GM12878 (cell line): ENCODE results near the gene CILP2. TPM values are rescaled to one million over a fixed set of nuclear protein-coding genes. Genes with fewer than 3 reads are reported as not detected.

ENCODE experiments used
- ATAC-seq: fragments of 200-7000 bp; cut with Tn5 transposase; 3 replicates; pipeline ENCODE4 v1.9.1; 2020; ENCODE audit warnings: mild to moderate bottlenecking, moderate library complexity
- BruUV-seq: library from RNA; stranded (reverse); fragments of 400-500 nt; replicated peaks from 2 replicates; lab custom pipeline; 2021; lab: Mats Ljungman, UMichigan
- CTCF ChIA-PET: fragments of 300-600 bp; sonication (Branson Sonifier 250); formaldehyde crosslinking; extraction: SDS; loops from one replicate; lab custom pipeline; 2021; ENCODE audit warnings: inconsistent platforms; lab: Yijun Ruan, JAX
- POLR2A ChIA-PET: fragments of 350-600 bp; formaldehyde crosslinking; extraction: SDS; loops from one replicate; lab custom pipeline; 2021; ENCODE audit warnings: inconsistent platforms; lab: Charles Lee
- RAD21 ChIA-PET: fragments of 300-600 bp; sonication (Branson Sonifier 250); formaldehyde crosslinking; loops from one replicate; lab custom pipeline; 2023; ENCODE audit warnings: antibody characterized with exemption; ENCODE audit not compliant: unreplicated experiment; lab: Charles Lee
- SMC1A ChIA-PET: fragments of 300-600 bp; sonication (Branson Sonifier 250); formaldehyde crosslinking; loops from one replicate; lab custom pipeline; 2023; ENCODE audit not compliant: unreplicated experiment, uncharacterized antibody; lab: Charles Lee
- DNase-seq: peaks from one replicate; pipeline ENCODE4 v3.0.0-alpha.2; 2011; ENCODE audit warnings: low read depth, low spot score
- FAIRE-seq: peaks from 3 replicates; lab custom pipeline; 2011; peaks lifted over from hg19 to GRCh38; lab: Jason Lieb, UNC
- H2AFZ ChIP-seq: 2 replicates; pipeline ENCODE4 v1.6.0; 2011; ENCODE audit warnings: low read depth, low read length, control low read depth; ENCODE audit not compliant: control insufficient read depth
- H3K27ac ChIP-seq: 2 replicates; pipeline ENCODE4 v1.5.1; 2011; ENCODE audit warnings: control low read depth; ENCODE audit not compliant: control insufficient read depth, insufficient read depth
- H3K27me3 ChIP-seq, 2 experiments: replicated peaks in 1 of 2; 2 replicates each; pipeline versions ENCODE4 v1.6.0 to v1.6.1; 2011; ENCODE audit warnings: low read length in 1 of 2; ENCODE audit not compliant: control insufficient read depth in 2 of 2, insufficient read depth in 2 of 2
- H3K36me3 ChIP-seq, 2 experiments: 2 replicates each; pipeline ENCODE4 v1.5.1; 2011; ENCODE audit warnings: low read length in 1 of 2; ENCODE audit not compliant: control insufficient read depth in 2 of 2, insufficient read depth in 2 of 2
- H3K4me1 ChIP-seq: 2 replicates; pipeline ENCODE4 v1.6.1; 2011; ENCODE audit warnings: mild to moderate bottlenecking, low read length, moderate library complexity, mixed read lengths; ENCODE audit not compliant: control insufficient read depth, insufficient read depth
- H3K4me2 ChIP-seq: 2 replicates; pipeline ENCODE4 v1.6.0; 2011; ENCODE audit warnings: control low read depth; ENCODE audit not compliant: control insufficient read depth, insufficient read depth
- H3K4me3 ChIP-seq: fragments of 200-600 bp; sonication (generic); 2 replicates; pipeline ENCODE4 v1.5.1; 2016
- H3K79me2 ChIP-seq: 2 replicates; pipeline ENCODE4 v1.6.0; 2011; ENCODE audit warnings: low read length; ENCODE audit not compliant: control insufficient read depth, insufficient read depth
- H3K9ac ChIP-seq: 2 replicates; pipeline ENCODE4 v1.8.0; 2011; ENCODE audit warnings: low read length, control low read depth, mixed read lengths; ENCODE audit not compliant: control insufficient read depth, insufficient read depth
- H3K9me3 ChIP-seq: replicated peaks from 3 replicates; pipeline ENCODE4 v1.5.1; 2011; ENCODE audit warnings: mild to moderate bottlenecking, low read length; ENCODE audit not compliant: control insufficient read depth, insufficient read depth
- H4K20me1 ChIP-seq: 2 replicates; pipeline ENCODE4 v1.6.0; 2011; ENCODE audit not compliant: control insufficient read depth, insufficient read depth
- BACH1 ChIP-seq: fragments of 450-650 bp; IDR thresholded peaks from 2 replicates; pipeline ENCODE4 v1.6.1; 2017; ENCODE audit warnings: mild to moderate bottlenecking, borderline replicate concordance
- CHD1 ChIP-seq: IDR thresholded peaks from 2 replicates; pipeline ENCODE4 v1.6.1; 2012; ENCODE audit warnings: low read depth, low read length, improper control_type of control experiment
- HCFC1 ChIP-seq: fragments of 150-350 bp; IDR thresholded peaks from 2 replicates; pipeline ENCODE4 v1.6.1; 2014; ENCODE audit warnings: low read length
- HDAC6 ChIP-seq: fragments of 200-600 bp; sonication (generic); IDR thresholded peaks from one replicate; pipeline ENCODE4 v1.8.0; 2017; ENCODE audit warnings: antibody characterized with exemption; ENCODE audit not compliant: unreplicated experiment
- IKZF2 ChIP-seq, 2 experiments: fragments of 450-650 bp; IDR thresholded peaks; 2 replicates each; pipeline ENCODE4 v1.6.1; 2017; ENCODE audit warnings: mild to moderate bottlenecking in 2 of 2, moderate library complexity in 2 of 2
- JUNB ChIP-seq: IDR thresholded peaks from 2 replicates; pipeline ENCODE4 v1.6.1; 2016; ENCODE audit warnings: antibody characterized with exemption, mild to moderate bottlenecking
- NFYA ChIP-seq: IDR thresholded peaks from 2 replicates; pipeline ENCODE4 v1.6.1; 2011; ENCODE audit warnings: low read depth, mild to moderate bottlenecking, low read length, improper control_type of control experiment, borderline replicate concordance
- NRF1 ChIP-seq: conservative IDR thresholded peaks from 2 replicates; pipeline ENCODE4 v1.6.1; 2011; ENCODE audit warnings: mild to moderate bottlenecking, low read depth, low read length, improper control_type of control experiment
- RAD21 ChIP-seq: IDR thresholded peaks from 2 replicates; pipeline ENCODE4 v1.6.1; 2011; ENCODE audit warnings: mild to moderate bottlenecking, low read depth, low read length, moderate library complexity; ENCODE audit not compliant: insufficient read depth
- RFX5 ChIP-seq: IDR thresholded peaks from 2 replicates; pipeline ENCODE4 v1.6.1; 2011; ENCODE audit warnings: low read depth, low read length, improper control_type of control experiment
- SIX5 ChIP-seq: IDR thresholded peaks from 2 replicates; pipeline ENCODE4 v1.6.1; 2011; ENCODE audit warnings: mild to moderate bottlenecking, low read depth, low read length, moderate library complexity; ENCODE audit not compliant: severe bottlenecking
- SMARCA5 ChIP-seq: fragments of 450-650 bp; IDR thresholded peaks from 2 replicates; pipeline ENCODE4 v1.6.1; 2017; ENCODE audit warnings: mild to moderate bottlenecking
- SREBF1 ChIP-seq: IDR thresholded peaks from 2 replicates; pipeline ENCODE4 v1.6.1; 2012; ENCODE audit warnings: mild to moderate bottlenecking, low read length
- TCF3 ChIP-seq: IDR thresholded peaks from 2 replicates; pipeline ENCODE4 v1.6.1; 2012; ENCODE audit warnings: low read depth, mild to moderate bottlenecking, low read length, borderline replicate concordance; ENCODE audit not compliant: insufficient read depth
- WGBS: methylation state at CpG from one replicate; pipeline ENCODE4 v1.1.6; 2016; ENCODE audit warnings: low lambda C conversion rate; ENCODE audit not compliant: insufficient replicate concordance, insufficient coverage; ENCODE audit errors: missing lambda C conversion rate; 5-methylcytosine and 5-hydroxymethylcytosine counted together
- in situ Hi-C: fragments of 300-500 bp; cut with MboI; formaldehyde crosslinking; loops from 9 replicates; pipeline ENCODE4 v1.14.3; 2018; ENCODE audit warnings: mixed read lengths
- intact Hi-C: fragments of 100-400 bp; cut with micrococcal nuclease; formaldehyde crosslinking; loops from one replicate; pipeline ENCODE4 v1.14.2; 2022; ENCODE audit not compliant: unreplicated experiment
- polyA plus RNA-seq, 11 experiments: library from polyadenylated mRNA; depleted of rRNA in 4 of 11; unstranded in 6 of 11; stranded (reverse) in 5 of 11; fragments of >200 nt; fragmentation: Nextera tagmentation in 4 of 11; fragmentation: Illumina TruSeq in 1 of 11; extraction: Ambion mirVana in 4 of 11; extraction: Trizol in 1 of 11; gene quantifications; 1 replicate in 1 of 11; 2 replicates in 10 of 11; pipeline versions ENCODE4 v1.2.1 to v1.2.3, GENCODE V29; 2011 to 2016; ENCODE audit warnings: inconsistent platforms in 2 of 11, missing spikeins in 2 of 11, low read depth in 1 of 11
- total RNA-seq, 4 experiments: library from RNA; depleted of rRNA in 3 of 4; stranded (reverse); fragments of >200 nt in 3 of 4; fragmentation: Illumina TruSeq in 1 of 4; extraction: Trizol in 1 of 4; gene quantifications; 2 replicates each; pipeline versions ENCODE4 v1.2.1 to v1.2.3, GENCODE V29; 2013 to 2021
- TF ChIP-seq, protein P1 (sequence below): fragments of 450-650 bp; formaldehyde crosslinking; IDR thresholded peaks from 2 replicates; pipeline ENCODE4 v1.4.0; 2020; ENCODE audit warnings: mild to moderate bottlenecking, moderate library complexity
- TF ChIP-seq, protein P2 (sequence below): IDR thresholded peaks from 2 replicates; pipeline ENCODE4 v1.6.1; 2011; ENCODE audit warnings: mild to moderate bottlenecking, low read depth, low read length, moderate library complexity; ENCODE audit not compliant: insufficient replicate concordance
- TF ChIP-seq, protein P3 (sequence below): fragments of 450-650 bp; IDR thresholded peaks from 2 replicates; pipeline ENCODE4 v1.6.1; 2017; ENCODE audit warnings: mild to moderate bottlenecking, moderate library complexity

Gene CILP2
- total and polyA plus RNA-seq, 10 of the 15 experiments (the other 5 are each of a cell fraction or from before 2014, with no cell fraction given), result 0.05 to 0.08 (median 0.06) TPM; not detected in 6

DNA sequence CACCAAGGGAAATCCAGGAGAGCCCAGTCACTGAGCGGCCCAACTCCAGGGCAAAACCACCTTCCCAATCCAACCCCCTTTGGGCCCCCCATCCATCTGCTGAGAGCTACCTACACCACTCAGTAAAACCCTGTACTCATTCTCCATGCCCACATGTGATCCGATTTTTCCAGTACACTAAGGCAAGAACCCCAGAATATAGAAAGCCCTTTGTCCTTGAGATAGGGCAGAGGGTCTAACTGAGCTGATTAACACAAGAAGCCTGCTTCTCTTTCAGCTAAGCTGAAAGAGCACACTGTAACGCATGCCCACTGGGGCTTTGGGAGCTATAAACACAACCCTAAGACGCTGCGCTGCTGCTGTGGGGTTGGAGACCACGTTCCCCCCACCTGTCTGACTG, 44.4 kb downstream of the CILP2 start:
- no TSS peak for BruUV-seq
- no peak for ATAC-seq
- ChIA-PET POLR2A (no interaction called here), RAD21 (no interaction called here), CTCF (interaction anchor here (1.5 to 1.7 kb wide), 2 partner anchors 8 to 29 kb away, joined by 3 to 5 read pairs; no protein-coding TSS in a partner anchor), SMC1A (interaction anchor here (1.4 kb wide), 1 partner anchor 31 kb away, joined by 3 read pairs; no protein-coding TSS in a partner anchor)
- H3K9ac ChIP-seq, result no peak overlapping the region
- FAIRE-seq, result no peak
- H3K4me2 ChIP-seq, result no peak overlapping the region
- no peaks in the 10 kb centered on the region; a peak in 1 of 4 replicates for H3K36me3 ChIP-seq
- no peak overlapping the region for H3K27ac ChIP-seq
- H3K4me3 ChIP-seq, result no peak overlapping the region
- no peak overlapping the region for H2AFZ ChIP-seq
- 91% methylated on average over 6 of the region's 6 CpGs for WGBS
- no peaks in the 10 kb centered on the region for H3K27me3 ChIP-seq
- no peaks in the 10 kb centered on the region for H3K79me2 ChIP-seq
- no peaks in the 10 kb centered on the region for H3K4me1 ChIP-seq
- DNase-seq, result no peak
- intact Hi-C loops, result no loop called here
- no peaks in the 10 kb centered on the region for H3K9me3 ChIP-seq
- in situ Hi-C loops, result no loop called here
- H4K20me1 ChIP-seq, result no peaks in the 10 kb centered on the region
- TF ChIP-seq SMARCA5 (no peak), BACH1 (no peak), SIX5 (no peak), IKZF2 (IDR thresholded peaks at IDR 0.05) (no peak), NFYA (no peak), RFX5 (no peak), NRF1 (no peak), HCFC1 (no peak), JUNB (no peak), SREBF1 (no peak), TCF3 (no peak), RAD21 (no peak), HDAC6 (no peak), CHD1 (no peak)
- TF ChIP-seq, protein P1, sequence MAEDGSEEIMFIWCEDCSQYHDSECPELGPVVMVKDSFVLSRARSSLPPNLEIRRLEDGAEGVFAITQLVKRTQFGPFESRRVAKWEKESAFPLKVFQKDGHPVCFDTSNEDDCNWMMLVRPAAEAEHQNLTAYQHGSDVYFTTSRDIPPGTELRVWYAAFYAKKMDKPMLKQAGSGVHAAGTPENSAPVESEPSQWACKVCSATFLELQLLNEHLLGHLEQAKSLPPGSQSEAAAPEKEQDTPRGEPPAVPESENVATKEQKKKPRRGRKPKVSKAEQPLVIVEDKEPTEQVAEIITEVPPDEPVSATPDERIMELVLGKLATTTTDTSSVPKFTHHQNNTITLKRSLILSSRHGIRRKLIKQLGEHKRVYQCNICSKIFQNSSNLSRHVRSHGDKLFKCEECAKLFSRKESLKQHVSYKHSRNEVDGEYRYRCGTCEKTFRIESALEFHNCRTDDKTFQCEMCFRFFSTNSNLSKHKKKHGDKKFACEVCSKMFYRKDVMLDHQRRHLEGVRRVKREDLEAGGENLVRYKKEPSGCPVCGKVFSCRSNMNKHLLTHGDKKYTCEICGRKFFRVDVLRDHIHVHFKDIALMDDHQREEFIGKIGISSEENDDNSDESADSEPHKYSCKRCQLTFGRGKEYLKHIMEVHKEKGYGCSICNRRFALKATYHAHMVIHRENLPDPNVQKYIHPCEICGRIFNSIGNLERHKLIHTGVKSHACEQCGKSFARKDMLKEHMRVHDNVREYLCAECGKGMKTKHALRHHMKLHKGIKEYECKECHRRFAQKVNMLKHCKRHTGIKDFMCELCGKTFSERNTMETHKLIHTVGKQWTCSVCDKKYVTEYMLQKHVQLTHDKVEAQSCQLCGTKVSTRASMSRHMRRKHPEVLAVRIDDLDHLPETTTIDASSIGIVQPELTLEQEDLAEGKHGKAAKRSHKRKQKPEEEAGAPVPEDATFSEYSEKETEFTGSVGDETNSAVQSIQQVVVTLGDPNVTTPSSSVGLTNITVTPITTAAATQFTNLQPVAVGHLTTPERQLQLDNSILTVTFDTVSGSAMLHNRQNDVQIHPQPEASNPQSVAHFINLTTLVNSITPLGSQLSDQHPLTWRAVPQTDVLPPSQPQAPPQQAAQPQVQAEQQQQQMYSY, result no peak
- TF ChIP-seq, protein P2, sequence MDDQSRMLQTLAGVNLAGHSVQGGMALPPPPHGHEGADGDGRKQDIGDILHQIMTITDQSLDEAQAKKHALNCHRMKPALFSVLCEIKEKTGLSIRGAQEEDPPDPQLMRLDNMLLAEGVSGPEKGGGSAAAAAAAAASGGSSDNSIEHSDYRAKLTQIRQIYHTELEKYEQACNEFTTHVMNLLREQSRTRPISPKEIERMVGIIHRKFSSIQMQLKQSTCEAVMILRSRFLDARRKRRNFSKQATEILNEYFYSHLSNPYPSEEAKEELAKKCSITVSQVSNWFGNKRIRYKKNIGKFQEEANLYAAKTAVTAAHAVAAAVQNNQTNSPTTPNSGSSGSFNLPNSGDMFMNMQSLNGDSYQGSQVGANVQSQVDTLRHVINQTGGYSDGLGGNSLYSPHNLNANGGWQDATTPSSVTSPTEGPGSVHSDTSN, result no peak
- TF ChIP-seq, protein P3, sequence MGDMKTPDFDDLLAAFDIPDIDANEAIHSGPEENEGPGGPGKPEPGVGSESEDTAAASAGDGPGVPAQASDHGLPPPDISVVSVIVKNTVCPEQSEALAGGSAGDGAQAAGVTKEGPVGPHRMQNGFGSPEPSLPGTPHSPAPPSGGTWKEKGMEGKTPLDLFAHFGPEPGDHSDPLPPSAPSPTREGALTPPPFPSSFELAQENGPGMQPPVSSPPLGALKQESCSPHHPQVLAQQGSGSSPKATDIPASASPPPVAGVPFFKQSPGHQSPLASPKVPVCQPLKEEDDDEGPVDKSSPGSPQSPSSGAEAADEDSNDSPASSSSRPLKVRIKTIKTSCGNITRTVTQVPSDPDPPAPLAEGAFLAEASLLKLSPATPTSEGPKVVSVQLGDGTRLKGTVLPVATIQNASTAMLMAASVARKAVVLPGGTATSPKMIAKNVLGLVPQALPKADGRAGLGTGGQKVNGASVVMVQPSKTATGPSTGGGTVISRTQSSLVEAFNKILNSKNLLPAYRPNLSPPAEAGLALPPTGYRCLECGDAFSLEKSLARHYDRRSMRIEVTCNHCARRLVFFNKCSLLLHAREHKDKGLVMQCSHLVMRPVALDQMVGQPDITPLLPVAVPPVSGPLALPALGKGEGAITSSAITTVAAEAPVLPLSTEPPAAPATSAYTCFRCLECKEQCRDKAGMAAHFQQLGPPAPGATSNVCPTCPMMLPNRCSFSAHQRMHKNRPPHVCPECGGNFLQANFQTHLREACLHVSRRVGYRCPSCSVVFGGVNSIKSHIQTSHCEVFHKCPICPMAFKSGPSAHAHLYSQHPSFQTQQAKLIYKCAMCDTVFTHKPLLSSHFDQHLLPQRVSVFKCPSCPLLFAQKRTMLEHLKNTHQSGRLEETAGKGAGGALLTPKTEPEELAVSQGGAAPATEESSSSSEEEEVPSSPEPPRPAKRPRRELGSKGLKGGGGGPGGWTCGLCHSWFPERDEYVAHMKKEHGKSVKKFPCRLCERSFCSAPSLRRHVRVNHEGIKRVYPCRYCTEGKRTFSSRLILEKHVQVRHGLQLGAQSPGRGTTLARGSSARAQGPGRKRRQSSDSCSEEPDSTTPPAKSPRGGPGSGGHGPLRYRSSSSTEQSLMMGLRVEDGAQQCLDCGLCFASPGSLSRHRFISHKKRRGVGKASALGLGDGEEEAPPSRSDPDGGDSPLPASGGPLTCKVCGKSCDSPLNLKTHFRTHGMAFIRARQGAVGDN, result no peak
